NCI-H146 treated with DMSO at 0.1 percent for 48 hours (cell line): ENCODE data around the gene MORN1.

Source experiments
- DNase-seq: peaks from one replicate; lab custom pipeline; 2025; ENCODE audit not compliant: unreplicated experiment; lab: John Stamatoyannopoulos, UW

Gene MORN1

DNA sequence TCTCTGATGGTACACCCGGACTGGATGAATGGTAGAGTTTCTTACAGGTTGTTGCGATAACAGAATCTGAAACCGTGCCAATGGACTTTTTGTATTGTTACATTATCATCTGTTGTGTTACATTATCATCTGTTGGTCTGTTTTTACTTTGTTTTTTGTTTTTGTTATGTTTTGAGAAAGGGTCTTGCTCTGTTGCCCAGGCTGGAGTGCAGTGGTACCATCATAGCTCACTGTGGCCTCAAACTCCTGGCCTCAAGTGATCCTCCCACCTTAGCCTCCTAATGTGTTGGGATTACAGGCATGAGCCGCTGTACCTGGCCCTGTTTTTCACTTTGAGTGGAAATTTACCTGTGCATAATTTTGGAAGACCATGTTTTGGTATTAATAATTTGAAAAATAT is 31.2 kb upstream of the MORN1 start:
- DNase-seq = no peak

DNA sequence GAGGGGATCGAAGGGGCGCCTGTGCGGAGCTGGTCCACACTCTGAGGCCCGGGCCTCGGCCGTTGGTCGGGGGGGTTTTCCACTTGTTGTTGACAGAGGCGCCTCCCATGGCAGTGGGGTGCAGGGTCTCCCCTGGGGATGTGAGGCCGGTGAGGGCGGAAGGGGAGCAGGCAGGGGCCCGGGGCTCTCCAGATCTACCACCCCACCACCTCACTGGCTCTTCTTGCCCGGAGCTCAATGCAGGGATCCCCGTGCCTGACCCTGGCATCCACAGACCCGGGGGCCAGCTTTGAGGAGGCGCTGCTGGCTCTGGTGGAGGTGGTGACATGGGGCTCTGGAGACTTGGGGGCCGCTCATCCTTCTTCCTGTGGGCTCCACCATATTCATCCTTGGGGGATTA is 28.1 kb upstream of the MORN1 start:
- no peak for DNase-seq

DNA sequence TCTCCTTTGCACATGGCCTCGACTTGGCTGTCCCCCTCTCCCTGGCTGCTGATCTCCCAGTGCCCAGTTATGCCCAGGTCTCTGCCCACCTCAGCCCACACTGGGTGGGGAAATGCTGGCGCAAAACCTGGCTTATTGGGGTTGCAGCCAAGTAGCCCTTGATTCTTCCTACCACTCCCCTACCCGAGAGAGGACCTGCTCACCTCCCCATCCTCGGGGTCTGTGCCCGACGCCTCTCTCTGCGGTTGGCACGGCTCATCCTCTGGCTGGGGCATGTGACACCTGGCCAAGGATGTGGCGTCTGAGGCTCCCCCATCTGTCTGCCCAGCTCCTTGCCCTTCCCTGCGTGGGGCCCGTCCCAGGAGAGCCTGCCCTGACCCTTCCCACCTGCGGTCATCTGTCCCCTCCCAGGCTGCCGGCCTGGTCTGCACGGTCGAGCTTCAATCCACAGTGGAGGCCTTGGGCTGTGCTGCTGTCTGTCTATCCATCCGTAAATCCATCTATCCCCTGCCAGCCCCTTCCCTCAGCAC is 27.5 kb upstream of the MORN1 start:
- DNase-seq = no peak

DNA sequence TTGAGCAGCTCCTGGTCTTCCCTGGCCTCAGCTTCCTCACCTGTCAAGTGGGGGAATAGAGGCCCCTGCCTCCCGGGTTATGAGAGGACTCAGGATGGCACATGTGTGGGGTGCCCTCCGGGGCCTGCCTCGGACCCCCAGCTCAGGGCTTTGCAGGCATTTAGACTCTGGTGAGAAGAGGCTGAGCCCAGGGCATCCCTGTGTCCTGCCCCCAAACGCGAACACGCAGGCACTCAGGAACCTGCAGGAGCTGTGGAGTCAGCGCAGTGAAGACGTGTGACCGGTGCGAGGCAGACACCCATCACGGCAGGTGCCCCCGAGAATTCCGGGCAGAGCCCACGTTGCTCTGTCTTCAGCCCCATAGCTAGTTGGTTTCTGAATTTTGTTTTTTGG is 26.5 kb upstream of the MORN1 start:
- DNase-seq = no peak

DNA sequence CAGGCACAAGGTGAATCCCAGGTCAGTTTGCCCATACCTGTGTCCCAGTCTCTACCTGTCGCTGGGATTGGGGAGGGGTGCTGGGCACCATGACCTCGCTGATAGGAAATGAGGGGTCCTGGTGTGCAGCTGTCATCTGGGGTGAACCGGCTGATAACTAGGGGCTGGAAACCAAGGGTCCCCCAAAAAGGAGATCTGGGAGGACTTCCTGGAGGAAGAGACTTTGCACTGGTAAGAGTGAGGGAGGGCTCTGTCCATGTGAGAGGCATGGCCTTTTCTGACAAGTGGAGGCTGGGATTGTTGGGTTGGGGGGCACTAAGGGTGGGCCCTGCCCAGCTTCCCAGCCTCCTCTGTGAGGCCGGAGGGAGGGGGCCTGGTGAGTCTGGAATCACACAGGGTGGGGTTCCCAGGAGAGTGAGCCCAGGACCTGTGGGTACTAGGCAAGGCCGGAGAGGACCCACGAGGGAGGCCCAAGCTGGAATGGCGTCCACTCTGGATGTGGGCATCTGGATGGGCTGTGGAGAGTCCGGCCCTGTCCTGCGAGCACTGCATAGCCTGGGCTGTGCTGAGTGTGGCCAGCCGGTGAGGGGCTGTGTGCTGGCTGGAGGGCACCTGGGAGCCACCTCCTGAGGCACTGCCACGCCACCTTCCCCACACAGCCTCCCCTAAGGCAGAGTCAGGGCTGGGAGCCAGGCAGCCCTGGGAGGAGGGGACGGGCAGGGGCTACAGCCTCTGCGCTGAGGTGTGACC is 25.9 kb upstream of the MORN1 start:
- DNase-seq = no peak

DNA sequence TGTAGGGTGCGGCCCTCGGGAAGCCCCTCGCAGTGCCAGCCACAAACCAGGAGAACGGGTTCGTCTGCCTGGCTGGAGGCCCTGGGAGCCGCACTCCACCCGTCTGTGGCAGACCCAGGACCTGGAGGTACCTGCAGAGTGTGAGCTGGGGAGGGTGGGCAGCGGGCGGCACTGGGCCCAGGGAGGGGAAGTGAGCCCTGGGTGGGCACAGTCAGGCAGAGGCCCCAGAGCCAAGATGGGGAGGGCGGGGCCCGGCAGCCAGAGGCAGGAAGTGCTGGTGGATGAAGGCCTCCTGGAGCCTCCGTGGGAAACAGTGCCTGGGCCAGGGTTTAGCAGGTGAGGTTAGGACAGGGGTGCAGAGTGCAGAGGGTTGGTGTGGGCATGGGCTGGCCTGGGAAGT is 25.0 kb upstream of the MORN1 start:
- DNase-seq = no peak

DNA sequence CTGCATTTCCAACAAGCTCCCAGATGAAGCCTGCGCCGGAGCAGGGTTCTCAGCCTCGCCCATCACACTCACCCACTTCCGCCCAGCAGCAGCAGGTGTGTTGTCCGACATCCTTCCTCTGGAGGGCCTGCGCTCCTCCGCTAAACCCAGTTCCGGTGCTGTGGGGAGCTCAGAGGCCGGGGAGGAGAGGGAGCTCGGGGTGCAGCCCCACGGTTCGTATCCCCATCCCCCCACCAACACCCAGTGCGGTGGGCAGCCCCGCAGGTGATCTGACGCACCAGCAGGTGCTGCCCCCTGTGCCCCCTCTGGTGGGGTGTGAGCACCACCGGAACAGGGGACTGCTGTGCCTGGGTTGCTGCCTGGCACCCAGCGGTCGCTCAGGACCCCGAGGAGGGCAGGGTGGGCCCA is 24.5 kb upstream of the MORN1 start:
- DNase-seq = peak; percentile 16

DNA sequence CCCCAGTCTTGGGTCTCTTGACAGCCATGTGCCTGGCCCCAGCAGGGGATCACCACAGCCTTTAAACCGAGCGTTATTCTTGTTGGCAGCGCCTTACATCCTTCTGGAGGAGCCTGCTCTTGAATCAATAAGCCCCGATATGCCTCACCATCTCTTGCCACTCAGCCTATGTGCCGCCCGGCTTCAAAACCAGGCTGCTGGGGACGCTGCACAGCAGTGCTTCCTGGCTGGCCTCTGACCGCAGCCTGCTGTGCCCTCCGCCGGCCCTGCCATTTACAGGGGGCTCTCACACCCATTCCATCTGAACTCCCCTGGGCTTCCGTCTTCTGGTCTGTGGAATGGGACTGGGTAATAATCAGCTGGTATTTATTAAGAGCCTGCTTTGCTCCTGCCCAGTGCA is 24.0 kb upstream of the MORN1 start:
- DNase-seq = no peak

DNA sequence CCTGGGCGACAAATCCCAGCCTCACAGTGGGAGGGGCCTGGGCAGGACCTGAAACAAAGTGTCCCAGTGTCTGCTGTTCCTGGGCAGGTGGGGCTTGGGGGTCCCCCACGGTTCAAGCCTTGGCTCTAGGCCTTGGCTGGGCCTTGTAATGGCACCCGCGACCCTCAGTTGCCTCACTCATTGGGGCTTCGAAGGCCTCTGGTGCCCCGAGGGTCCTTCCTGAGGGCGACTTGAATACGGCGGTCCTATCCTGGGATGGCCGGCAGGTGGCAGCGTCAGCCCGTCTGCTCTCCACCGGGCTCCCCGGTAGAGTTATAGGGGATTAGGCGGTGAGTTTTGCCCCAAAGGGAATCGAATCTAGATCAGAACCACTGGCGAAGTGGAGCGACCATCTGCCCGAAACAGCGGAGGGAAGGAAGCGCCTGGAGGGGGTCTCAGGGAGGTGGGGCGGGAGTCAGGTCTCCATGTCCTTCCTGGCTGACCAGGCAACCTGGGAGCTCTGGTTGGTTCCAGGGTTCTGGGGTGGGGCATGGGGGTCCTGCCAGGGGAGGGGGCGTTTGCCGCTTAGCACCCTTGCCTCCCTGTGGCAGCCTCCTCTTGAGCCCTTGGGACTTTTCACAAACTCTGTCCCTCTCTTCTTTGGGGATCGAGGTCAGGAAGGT is 23.1 kb upstream of the MORN1 start:
- DNase-seq = peak; percentile 11

DNA sequence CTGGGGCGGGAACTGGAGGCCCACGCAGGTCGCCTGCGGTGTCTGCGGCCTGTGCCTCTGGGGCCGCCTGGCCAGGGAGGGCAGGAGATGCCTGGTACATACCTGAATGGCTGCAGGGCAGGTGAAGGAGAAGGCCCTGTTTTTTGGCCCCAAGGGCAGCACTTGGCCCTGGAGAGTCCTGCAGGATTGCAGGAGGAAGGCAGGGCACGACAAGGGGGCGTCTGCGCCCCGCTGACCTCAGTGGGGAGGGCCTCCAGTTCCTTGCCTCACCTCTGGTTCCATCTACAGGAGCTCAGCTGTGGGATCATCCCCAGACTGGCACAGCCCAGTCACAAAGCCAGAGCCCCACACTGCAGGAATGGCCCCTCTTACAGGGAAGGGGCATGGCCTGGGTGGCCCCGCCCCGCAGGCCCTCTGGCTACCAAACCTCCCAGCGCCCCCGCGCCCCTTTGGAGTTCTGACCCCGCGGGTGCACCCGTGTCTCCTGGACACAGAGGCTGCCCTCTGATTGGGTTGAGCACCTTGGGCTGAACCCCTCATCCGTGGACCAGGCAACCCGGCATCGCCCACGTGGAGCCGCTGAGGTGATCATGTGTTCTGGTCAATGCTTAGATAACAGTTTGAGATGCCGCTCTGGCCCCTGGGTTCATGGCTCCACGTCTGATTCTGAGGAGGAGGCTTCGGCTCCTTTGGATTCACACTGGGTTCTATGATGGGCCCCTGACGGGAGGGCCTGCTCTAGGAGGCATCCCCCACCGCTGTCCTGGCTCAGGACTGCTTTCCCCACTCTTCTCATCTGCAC is 22.3 kb upstream of the MORN1 start:
- DNase-seq = no peak

DNA sequence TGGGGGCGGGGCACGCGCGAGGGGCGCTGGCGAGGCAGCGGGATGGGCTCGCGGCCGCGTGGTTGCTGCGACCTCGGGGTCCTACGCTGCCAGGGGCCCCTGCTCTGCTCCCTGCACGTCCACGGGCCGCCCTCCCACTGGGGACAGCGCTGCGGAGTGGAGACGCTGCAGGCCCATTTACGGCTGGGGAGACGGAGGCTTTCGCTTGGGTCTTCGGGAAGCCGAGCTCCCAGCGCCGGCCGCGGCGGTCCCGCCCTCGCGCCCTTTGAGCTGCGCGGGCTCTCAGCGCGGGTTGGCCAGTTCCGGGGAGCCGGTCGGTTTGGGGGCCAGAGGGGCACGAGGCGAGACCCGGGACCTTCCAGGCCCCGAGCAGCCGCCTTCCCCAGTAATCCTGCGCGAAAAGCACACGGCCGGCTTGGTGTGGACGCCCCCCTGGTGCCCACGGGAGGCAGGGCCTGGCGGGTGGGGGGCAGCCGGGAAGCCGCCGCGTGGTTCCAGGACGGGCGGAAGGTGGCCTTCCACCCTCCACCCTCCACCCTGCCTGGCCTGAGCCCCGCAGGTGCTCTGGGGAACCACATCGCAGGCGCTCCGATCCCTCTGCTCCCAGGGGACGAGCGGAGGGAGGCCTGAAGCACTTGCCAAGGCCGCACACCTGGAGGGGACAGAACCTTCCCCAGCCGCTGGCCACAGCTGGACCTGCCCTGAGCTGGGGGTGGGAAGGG is 21.6 kb upstream of the MORN1 start:
- no peak for DNase-seq

DNA sequence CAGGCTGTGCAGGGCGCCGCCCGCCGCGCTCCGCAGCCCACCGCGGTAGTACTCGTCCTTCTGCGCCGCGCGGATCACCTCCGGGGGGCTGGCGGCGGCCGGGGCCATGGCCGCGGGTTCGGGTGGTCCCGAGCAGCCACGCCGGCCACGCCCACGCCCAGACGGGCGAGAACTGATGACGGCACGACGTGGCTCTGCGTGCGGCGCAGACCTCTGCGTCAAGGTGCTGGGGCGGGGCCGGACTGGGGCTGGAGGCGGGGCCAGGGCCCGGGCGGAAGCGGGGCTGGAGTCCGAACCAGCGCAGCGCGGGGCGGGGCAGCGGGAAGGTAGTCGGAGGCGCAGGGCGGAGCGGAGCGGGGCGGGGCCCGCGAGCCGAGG is 21.0 kb upstream of the MORN1 start, which contains the start of gene PEX10:
Gene PEX10 (minus strand): TSS at position 170 of the 378 bp plus-strand sequence. CDS start 62 bp downstream, at position 108.
- DNase-seq = peak; percentile 65

DNA sequence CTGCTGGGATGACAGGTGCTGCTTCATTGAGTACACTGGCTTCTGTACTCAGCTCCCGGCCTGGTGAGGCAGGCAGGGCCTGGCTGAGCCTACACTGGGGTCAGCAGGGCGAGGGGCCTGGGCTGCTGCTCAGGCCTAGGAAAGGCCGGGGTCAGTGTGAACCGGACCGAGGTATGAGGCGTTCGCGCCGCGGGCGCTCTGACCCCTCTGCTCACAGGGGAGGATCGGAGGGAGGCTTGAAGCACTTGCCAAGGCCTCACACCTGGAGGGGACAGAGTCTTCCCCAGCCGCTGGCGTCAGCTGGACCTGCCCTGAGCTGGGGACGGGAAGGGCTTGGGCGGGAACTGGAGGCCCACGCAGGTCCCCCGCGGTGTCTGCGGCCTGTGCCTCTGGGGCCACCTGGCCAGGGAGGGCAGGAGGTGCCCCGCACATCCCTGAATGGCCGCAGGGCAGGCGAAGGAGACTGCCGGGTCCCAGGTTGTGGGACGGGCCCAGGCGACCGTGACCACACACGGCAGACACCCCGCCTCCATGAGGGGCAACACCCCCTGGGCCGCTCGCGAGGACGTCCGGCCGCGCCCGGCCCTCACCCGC is 20.5 kb upstream of the MORN1 start:
- no peak for DNase-seq

DNA sequence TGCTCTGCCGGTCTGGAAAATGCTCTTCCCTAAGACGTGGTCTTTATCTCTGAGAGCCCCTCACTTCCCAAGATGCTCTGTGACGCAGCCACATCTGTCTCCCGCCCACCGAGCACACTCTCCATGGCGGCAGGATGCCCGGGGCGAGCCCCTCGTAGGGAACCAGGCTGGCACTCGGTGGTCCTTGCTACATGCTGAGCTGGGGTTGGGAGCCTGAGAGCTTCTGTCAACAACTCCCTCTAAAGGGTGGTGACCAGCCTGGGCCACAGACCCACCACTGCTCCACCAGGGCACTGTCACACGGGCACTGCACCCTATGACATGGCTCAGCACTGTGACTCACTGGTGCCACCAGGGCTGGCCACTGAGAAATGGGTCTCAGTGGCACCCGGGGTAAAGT is 18.4 kb upstream of the MORN1 start:
- DNase-seq = no peak

DNA sequence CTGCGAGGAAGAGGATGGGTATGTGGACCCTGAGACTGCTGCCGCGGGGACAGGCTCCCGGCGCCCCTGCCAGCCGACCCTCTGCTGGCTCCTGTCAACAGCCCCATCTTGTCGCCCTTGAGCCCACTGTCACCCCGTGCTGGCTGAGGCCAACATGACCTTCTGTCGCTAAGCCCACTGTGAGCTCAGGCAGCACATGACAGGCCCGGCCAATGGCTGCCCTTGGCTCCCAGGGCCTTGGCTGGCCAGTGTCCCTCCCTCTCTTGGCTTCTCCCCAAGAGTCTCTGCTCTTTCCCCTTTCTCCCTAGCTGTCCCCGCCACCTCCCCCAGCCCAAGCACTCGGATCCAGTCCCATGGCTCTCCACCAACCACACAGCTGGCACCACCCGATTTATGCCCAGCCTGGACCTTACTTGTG is 17.5 kb upstream of the MORN1 start:
- DNase-seq = no peak

DNA sequence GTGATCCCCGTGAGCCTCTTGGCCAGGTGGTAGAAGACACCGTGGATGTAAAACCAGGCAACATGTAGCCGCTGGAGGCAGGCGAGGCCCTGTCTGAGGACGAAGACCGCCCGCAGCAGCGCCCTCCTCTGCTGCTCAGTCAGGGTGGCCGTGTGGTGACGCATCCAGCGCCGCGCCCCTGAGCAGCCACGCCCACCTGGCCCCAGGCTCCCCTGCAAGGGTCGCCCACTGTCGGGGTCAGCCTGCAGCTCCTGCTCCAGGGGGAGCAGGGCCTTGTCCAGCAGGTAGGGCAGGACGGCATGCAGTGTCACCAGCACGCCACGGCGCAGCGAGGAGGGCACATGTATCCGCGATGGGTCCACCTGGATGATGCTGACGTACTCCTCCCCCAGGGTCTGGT is 17.1 kb upstream of the MORN1 start:
- DNase-seq = no peak

DNA sequence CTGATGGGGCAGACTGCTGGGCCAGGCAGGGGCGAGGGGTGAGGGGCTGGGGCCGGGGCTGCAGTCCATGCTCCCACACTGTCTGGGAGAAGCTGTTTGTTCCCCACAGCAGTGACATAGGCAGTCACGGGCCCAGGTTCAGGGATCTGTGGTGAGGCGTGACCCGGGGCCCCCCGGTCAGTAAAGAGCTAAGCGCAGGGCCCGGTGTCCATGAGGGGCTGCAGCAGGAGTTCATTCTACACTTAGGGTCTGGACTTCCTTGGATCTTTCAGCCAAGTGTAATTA is 16.6 kb upstream of the MORN1 start:
- no peak for DNase-seq

DNA sequence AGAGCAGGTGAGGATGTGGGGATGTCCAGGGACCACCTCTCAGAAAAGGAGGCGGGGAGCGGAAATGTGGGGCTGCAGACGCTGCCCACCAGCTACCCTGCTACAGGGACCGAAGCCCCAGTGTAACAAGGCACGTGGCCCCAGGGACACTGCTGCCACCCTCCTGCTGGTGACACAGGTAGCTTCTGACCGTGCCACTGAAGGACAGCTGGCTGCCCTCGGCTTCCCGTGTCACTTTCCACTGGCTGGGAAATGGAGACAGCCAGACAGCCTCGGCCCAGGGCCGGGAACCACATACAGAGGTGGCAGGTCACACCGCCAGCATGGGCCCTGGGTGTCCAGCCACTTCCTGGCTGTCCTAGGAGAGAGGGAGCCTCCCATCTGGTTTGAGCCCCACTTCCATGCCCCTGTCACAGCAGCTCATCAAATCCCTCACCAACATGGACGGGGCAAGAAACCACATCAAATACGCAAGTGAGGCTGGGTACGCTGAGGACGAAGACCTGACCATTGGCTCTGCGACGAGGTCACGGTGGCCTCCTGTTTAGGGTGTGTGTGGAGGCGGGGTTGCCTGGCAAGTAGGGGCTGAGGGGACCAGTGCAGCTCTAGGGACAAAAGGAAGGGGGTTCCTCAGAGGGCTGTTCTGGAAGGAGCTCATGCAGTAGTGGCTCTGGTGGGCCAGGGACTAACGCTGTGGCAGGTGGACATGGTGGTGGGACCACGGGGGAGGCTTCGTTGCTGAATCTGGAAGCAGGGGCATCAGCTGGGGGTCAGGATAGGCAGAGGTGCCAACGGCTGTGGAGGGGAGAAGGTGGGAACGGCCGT is 16.0 kb upstream of the MORN1 start:
- DNase-seq = no peak

DNA sequence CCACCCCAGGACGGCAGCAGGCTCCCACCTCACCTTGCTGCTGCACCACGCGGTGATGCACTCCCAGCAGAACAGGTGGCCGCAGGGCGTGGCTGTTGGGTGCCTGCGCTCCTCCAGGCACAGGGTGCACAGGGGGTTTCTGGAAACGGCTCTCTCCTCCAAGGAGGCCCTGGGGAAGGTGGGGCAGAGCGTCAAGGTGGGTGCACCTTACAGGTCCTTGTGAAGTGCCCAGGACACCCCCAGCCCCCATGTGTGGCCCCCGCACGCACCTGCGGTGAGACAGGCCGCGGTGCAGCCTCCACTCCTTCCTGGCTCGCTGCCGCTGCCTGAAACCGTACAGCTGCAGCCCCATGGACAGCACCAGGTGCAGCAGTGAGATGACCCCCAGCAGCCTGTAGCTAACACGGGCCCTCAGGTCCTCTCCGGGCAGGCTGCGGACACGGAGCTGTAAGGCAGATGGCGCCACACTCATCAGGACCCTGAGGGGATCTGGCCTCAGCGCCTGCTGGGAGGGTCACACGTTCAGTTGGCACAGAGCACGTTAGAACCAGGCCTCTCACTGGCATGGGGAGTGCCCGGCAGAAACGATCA is 15.2 kb upstream of the MORN1 start:
- no peak for DNase-seq
